PC-3 (cell line): ENCODE measurements around the gene POLE3. TPM values are rescaled to one million over a fixed set of nuclear protein-coding genes. Genes with fewer than 3 reads are reported as not detected.

ENCODE experiments used
- ATAC-seq: fragments of 200-7000 bp; cut with Tn5 transposase; 2 replicates; pipeline ENCODE4 v1.9.1; 2020; ENCODE audit warnings: mild to moderate bottlenecking, moderate library complexity
- BruUV-seq: library from RNA; stranded (reverse); fragments of 400-500 nt; replicated peaks from 2 replicates; lab custom pipeline; 2021; lab: Mats Ljungman, UMichigan
- CTCF ChIA-PET: fragments of 300-600 bp; sonication (Branson Sonifier 250); formaldehyde crosslinking; loops from one replicate; lab custom pipeline; 2022; ENCODE audit warnings: antibody characterized with exemption; lab: Charles Lee
- POLR2A ChIA-PET: fragments of 300-600 bp; sonication (Branson Sonifier 250); formaldehyde crosslinking; loops from one replicate; lab custom pipeline; 2022; ENCODE audit warnings: antibody characterized with exemption; ENCODE audit not compliant: unreplicated experiment; lab: Charles Lee
- DNase-seq: peaks from one replicate; pipeline ENCODE4 v3.0.0-alpha.2; 2015
- H2AFZ ChIP-seq: fragments of 300-600 bp; sonication (generic); 2 replicates; pipeline ENCODE4 v1.6.0; 2016; ENCODE audit warnings: antibody characterized with exemption, low read length
- H3F3A ChIP-seq: fragments of 300-600 bp; sonication (generic); one replicate; pipeline ENCODE4 v1.6.0; 2017; ENCODE audit warnings: antibody characterized with exemption, low read length, control low read depth, mild to moderate bottlenecking; ENCODE audit not compliant: unreplicated experiment
- H3K27ac ChIP-seq: fragments of 300-600 bp; sonication (generic); 2 replicates; pipeline ENCODE4 v1.5.1; 2016; ENCODE audit warnings: mild to moderate bottlenecking, low read length
- H3K27me3 ChIP-seq: fragments of 300-600 bp; sonication (generic); 2 replicates; pipeline ENCODE4 v1.6.1; 2016; ENCODE audit warnings: low read length, mixed read lengths
- H3K36me3 ChIP-seq: fragments of 300-600 bp; sonication (generic); 2 replicates; pipeline ENCODE4 v1.6.1; 2016; ENCODE audit warnings: low read depth, mixed run types, low read length, mixed read lengths
- H3K4me1 ChIP-seq: fragments of 300-600 bp; sonication (generic); 2 replicates; pipeline ENCODE4 v1.5.1; 2016; ENCODE audit warnings: low read length; ENCODE audit not compliant: insufficient read depth
- H3K4me2 ChIP-seq: fragments of 300-600 bp; sonication (generic); 2 replicates; pipeline ENCODE4 v1.6.0; 2016; ENCODE audit warnings: low read length
- H3K4me3 ChIP-seq: fragments of 300-600 bp; sonication (generic); 2 replicates; pipeline ENCODE4 v1.5.1; 2016; ENCODE audit warnings: mild to moderate bottlenecking, low read length, mixed read lengths
- H3K79me2 ChIP-seq: fragments of 300-600 bp; sonication (generic); 2 replicates; pipeline ENCODE4 v1.6.1; 2017; ENCODE audit warnings: low read length, mixed read lengths
- H3K9ac ChIP-seq: fragments of 300-600 bp; sonication (generic); 2 replicates; pipeline ENCODE4 v1.6.0; 2016; ENCODE audit warnings: mild to moderate bottlenecking, low read length
- H3K9me2 ChIP-seq: fragments of 300-600 bp; sonication (generic); replicated peaks from 2 replicates; pipeline ENCODE4 v1.6.1; 2016; ENCODE audit warnings: mixed run types, low read length, mixed read lengths
- H3K9me3 ChIP-seq: fragments of 300-600 bp; sonication (generic); 2 replicates; pipeline ENCODE4 v1.6.1; 2016; ENCODE audit warnings: low read length, mixed read lengths
- H4K20me1 ChIP-seq: fragments of 300-600 bp; sonication (generic); 2 replicates; pipeline ENCODE4 v1.6.1; 2016; ENCODE audit warnings: low read length, mixed read lengths
- EZH2 ChIP-seq: fragments of 300-600 bp; sonication (generic); IDR thresholded peaks from one replicate; pipeline ENCODE4 v1.6.1; 2017; ENCODE audit warnings: antibody characterized with exemption, mild to moderate bottlenecking, low read length; ENCODE audit not compliant: unreplicated experiment
- EZH2phosphoT487 ChIP-seq: fragments of 300-600 bp; sonication (generic); IDR thresholded peaks from 2 replicates; pipeline ENCODE4 v1.6.1; 2018; ENCODE audit warnings: mild to moderate bottlenecking, antibody characterized with exemption, low read length, borderline replicate concordance
- intact Hi-C: fragments of 100-400 bp; cut with micrococcal nuclease; formaldehyde crosslinking; loops from 2 replicates; pipeline ENCODE4 v1.9.0; 2023
- total RNA-seq: library from RNA; depleted of rRNA; stranded (reverse); fragments of >200 nt; gene quantifications from 2 replicates; pipeline ENCODE4 v1.2.3, GENCODE V29; 2014
- TF ChIP-seq, protein P1 (sequence below): fragments of 300-600 bp; sonication (generic); conservative IDR thresholded peaks from 2 replicates; pipeline ENCODE4 v1.5.1; 2017; ENCODE audit warnings: antibody characterized with exemption, low read depth, mild to moderate bottlenecking, low read length

The POLE3 gene
- total RNA-seq, 1 experiment from 2014 or later = 84.7 TPM

DNA sequence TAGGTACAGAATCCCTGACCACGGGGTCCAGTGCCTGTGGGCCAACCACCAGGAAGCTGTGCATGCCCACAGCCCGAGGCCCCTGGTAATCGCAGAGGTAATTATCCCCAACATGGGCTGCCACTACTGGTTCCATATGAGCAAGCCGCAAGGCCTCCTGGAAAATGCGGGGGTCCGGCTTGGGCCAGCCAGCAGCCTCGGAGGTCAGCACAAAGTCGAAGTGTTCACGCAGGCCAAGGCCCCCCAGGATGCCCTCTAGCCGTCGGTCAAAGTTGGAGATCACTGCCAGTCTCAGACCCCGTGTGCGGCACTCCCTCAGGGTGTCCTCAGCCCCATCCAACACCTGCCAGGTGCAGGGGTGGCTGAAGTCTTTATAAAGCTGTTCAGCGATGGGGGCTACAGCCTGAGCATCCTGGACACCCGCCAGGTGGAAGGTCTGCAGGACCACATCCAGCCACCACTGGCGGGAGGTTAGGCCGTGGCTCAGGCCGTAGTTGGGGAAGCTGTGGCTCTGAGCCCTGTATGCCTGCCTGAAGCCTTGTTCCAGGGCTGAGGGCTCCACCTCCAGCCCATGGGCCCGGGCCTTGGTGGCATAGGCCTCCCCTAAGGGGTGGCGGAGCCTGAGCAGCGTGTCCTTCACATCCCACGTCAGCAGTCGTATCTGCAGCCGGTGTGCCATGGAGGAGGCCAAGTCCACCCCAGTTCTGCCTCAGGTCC is 36.6 kb downstream of the POLE3 start:
- Histone ChIP-seq H3K27ac (no peak overlapping the region), H3K79me2 (peaks cover 14% of the 10 kb centered on the region), H4K20me1 (no peaks in the 10 kb centered on the region), H2AFZ (no peak overlapping the region), H3K36me3 (peaks cover 3% of the 10 kb centered on the region; the same call in 1 of the 2 replicates), H3K27me3 (no peaks in the 10 kb centered on the region), H3K9me2 (no peaks in the 10 kb centered on the region), H3K9ac (no peak overlapping the region), H3K4me2 (no peak overlapping the region), H3F3A (no peaks in the 10 kb centered on the region), H3K4me3 (no peak overlapping the region), H3K4me1 (peaks cover 6% of the 10 kb centered on the region; the same call in 1 of the 2 replicates), H3K9me3 (no peaks in the 10 kb centered on the region)
- CTCF ChIA-PET = no interaction called here
- ATAC-seq = no peak
- DNase-seq = no peak
- POLR2A ChIA-PET = no interaction called here
- no TSS peak for BruUV-seq
- intact Hi-C loops = no loop called here
- TF ChIP-seq EZH2 (no peak), EZH2phosphoT487 (no peak)
- TF ChIP-seq, protein P1, sequence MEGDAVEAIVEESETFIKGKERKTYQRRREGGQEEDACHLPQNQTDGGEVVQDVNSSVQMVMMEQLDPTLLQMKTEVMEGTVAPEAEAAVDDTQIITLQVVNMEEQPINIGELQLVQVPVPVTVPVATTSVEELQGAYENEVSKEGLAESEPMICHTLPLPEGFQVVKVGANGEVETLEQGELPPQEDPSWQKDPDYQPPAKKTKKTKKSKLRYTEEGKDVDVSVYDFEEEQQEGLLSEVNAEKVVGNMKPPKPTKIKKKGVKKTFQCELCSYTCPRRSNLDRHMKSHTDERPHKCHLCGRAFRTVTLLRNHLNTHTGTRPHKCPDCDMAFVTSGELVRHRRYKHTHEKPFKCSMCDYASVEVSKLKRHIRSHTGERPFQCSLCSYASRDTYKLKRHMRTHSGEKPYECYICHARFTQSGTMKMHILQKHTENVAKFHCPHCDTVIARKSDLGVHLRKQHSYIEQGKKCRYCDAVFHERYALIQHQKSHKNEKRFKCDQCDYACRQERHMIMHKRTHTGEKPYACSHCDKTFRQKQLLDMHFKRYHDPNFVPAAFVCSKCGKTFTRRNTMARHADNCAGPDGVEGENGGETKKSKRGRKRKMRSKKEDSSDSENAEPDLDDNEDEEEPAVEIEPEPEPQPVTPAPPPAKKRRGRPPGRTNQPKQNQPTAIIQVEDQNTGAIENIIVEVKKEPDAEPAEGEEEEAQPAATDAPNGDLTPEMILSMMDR = no peak

DNA sequence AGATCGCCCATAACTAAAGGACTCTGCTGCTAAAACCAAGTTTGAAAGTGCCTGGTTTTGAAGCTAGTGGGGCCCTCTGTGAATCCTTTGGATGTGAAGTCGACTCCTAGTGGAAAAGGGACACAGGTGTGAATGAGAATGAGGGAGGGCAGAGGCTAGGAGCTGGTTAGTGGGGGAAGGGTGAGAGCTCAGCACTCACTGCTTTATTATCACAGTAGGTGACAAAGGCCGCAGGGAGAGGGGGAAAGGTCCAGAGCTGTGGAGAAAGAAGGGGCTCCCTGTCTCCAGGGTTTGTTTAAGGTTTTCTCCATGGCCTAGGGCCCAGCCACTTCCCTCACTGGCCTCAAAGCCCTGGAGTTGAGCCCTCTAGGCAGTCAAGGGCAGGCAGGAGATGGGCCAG is 37.2 kb downstream of the POLE3 start:
- BruUV-seq = no TSS peak
- Histone ChIP-seq H3K36me3 (peaks cover 3% of the 10 kb centered on the region; the same call in 1 of the 2 replicates), H3K79me2 (peaks cover 14% of the 10 kb centered on the region), H3K4me2 (no peak overlapping the region), H3K4me3 (no peak overlapping the region), H3K9me3 (no peaks in the 10 kb centered on the region), H4K20me1 (no peaks in the 10 kb centered on the region), H3K9me2 (no peaks in the 10 kb centered on the region), H3K27me3 (no peaks in the 10 kb centered on the region), H3K4me1 (peaks cover 6% of the 10 kb centered on the region; the same call in 1 of the 2 replicates), H3F3A (no peaks in the 10 kb centered on the region), H3K9ac (no peak overlapping the region), H3K27ac (no peak overlapping the region), H2AFZ (no peak overlapping the region)
- DNase-seq = no peak
- no peak for TF ChIP-seq EZH2phosphoT487
- TF ChIP-seq, protein P1 = no peak
- no peak for TF ChIP-seq EZH2
- POLR2A ChIA-PET = no interaction called here
- CTCF ChIA-PET = no interaction called here
- ATAC-seq = no peak
- intact Hi-C loops = no loop called here

DNA sequence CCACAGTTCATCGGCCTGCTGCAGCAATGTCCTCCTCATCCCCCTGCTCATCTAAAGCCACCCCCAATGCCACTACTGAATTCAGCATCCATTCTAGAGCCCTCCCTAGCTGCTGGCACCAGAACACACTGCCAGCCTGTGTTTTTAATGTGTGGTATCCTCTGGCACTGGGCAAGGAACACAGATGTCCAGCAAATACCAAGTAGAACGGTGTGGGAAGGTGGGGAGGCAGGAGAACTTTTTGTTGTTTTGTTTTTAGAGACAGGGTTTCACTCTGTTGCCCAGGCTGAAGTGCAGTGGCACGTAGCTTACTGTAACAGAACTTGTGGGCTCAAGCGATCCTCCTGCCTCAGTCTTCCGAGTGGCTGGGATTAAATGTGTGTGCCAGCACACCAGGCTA is 38.4 kb downstream of the POLE3 start:
- intact Hi-C loops = no loop called here
- POLR2A ChIA-PET = no interaction called here
- H3K9ac ChIP-seq = no peak overlapping the region
- DNase-seq (no peak), ATAC-seq (no peak)
- H3K9me2 ChIP-seq = no peaks in the 10 kb centered on the region
- no peaks in the 10 kb centered on the region for H3K9me3 ChIP-seq
- no peaks in the 10 kb centered on the region for H3F3A ChIP-seq
- H3K27ac ChIP-seq = no peak overlapping the region
- peaks cover 3% of the 10 kb centered on the region; the same call in 1 of the 2 replicates for H3K36me3 ChIP-seq
- no peak overlapping the region for H3K4me3 ChIP-seq
- H4K20me1 ChIP-seq = no peaks in the 10 kb centered on the region
- no peak overlapping the region for H3K4me2 ChIP-seq
- TF ChIP-seq, protein P1 = no peak
- TF ChIP-seq EZH2 (no peak), EZH2phosphoT487 (no peak)
- CTCF ChIA-PET = no interaction called here
- H2AFZ ChIP-seq = no peak overlapping the region
- H3K27me3 ChIP-seq = no peaks in the 10 kb centered on the region
- no TSS peak for BruUV-seq
- peaks cover 14% of the 10 kb centered on the region for H3K79me2 ChIP-seq
- H3K4me1 ChIP-seq = peaks cover 6% of the 10 kb centered on the region; the same call in 1 of the 2 replicates
